GM19468 (cell line): ENCODE results near the gene DFFB.
"Not testable (repeated sequence)": the region's sequence is repeated elsewhere in the genome, so short reads cannot be mapped to it uniquely, and the experiment has no call there.

ENCODE experiments used
- ATAC-seq: cut with Tn5 transposase; IDR thresholded peaks from one replicate; pipeline ENCODE4 v1.9.1; 2021; ENCODE audit warnings: mild to moderate bottlenecking, moderate library complexity, moderate number of reproducible peaks; ENCODE audit not compliant: unreplicated experiment; ENCODE audit errors: extremely low read depth

Gene DFFB

DNA sequence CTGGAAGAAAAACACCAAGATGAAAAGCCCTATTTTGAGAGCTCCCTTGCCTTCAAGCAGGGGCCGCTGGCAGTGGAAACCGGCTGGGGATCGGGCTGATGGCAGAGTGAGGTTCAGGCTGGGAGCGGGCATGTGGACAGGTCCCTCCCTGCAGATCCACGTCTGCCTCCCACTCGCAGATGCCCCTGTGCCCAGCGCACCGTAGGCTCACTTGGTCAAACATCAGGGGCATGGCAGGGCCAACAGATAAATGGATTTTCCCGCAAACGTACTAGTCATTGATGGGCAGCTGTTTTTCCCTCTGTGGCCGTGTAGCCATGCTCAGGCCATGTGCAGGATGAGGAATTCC, 49.4 kb downstream of the DFFB start:
- ATAC-seq, result no peak

DNA sequence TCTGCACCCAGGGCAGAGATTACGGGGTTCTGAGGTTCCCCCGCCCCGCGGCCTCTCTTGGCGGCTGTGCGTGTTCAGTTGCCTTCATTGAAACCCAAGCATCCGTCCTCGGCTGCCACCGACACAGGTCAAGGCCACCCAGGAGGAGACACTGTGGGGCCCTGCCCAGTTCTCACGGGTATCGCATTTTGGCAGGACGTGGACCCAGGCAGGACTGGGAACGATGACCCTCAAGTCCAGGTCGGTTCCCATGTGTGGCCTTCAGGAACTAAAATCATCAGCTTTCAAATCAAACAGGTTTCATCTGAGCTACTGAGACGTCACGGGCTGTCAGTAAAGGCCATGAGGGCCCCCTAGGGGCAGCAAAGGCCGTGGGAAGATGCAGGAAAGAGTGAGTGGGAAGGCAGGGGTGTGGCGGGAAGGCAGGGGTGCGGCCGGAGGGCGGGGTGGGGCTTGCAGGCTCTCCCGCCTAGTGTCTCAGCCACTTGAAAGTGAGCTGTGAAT, 49.8 kb downstream of the DFFB start:
- ATAC-seq, result no peak

DNA sequence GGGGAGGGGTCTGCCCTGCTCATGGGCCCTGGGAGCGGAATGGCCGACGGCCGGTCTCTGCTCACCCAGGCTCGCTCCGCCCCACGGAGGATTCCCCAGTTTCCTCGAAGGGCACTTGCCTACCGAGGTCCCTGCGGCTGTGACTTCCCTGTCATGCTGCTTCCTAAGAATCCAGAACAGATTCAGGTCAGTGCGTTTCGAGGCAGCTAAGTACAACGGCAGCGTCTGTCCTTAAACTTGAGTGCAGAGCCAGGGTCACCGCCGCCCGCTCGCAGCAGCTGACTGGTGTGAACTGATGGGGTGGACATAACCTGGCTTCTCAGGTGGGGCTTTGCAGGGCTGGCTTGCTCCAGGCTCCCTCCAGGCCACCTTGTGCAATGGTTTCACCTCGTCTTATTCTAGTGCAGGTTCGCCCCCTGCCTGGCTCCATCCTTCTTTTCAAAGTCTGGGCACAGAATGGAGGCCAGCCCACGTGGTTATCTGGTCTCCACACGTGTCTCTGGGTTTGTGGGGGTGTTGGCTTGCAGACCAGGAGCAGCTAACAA, 50.4 kb downstream of the DFFB start:
- no peak for ATAC-seq

DNA sequence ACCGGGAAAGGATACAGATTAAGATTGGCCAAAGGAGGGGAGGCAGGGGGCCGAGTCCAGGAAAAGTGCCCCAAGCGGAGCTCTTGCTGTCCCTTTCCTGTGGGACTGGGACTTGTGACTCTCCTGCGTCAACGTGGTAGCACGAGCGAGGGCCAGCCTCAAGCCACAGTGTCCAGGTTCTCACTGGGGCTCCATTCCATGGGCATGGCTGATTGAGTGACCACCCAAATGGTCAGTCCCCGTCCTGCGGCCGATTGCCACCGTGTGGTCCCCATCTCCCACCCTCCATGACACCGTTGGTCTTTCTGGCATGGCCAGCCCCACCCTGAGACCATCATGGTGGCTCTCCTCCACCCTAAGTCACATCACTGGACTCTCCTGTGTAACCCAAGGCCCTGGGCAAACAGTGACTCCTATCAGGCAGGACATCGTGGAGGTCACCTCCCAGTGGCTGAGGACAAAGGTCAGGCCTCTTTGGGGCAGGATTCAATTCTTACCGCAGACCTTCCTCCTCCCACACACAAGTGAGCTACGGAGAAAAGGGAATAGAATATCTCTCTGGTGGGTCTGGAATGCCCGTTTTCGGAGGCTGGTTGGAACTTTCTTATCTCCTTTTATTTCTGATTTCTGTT, 51.7 kb downstream of the DFFB start:
- no peak for ATAC-seq

DNA sequence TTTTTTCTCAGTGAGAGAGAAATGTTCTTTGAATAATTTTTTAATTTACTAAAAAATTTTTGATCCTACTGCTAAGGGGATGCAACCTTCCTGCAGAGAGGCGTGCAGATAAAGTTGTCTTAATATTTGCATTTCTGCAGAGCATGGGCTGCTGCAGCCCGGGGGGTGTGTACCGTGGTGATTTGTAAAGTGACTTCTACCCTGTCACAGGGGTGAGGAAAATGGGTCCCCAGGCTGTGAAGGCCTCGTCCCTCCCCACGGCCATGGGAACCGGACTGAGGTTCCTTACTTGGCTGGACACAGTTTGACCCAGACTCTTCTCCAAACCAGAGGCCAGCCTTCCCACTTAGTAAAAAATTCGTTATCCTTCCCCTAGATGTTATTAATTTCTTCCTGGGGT, 52.3 kb downstream of the DFFB start:
- ATAC-seq, result no peak

DNA sequence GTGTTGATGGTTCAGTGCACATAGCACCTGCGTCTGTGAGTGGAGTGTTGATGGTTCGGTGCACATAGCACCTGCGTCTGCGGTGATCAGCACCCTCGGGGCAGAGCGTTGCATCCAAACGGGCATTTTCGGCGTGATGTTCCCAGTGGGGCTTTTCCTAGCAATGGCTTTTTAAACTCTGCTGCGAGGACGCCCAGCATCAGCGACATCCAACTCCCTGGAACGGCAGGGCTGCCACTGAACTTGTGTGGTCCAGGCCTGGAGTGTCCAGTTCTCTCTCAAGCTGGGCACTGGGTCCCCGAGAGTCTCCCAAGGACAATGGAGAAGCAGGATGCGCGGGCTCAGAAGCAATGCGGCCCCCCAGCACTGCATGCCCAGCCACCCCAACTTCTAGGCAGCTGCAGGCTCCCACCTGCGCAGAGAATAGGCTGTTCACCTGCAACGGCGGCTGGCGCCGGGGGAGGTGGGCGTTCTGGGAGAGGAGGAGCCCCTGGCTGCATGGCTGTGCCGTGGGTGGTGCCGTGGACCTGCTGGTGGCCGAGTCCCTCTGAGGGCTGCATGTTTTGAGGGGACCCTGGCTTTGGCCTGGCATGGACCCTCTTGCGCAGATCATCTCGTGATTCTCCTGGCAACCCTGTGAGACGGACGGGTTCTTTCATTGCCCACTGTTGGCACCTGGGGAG, 52.9 kb downstream of the DFFB start:
- ATAC-seq, result no peak

DNA sequence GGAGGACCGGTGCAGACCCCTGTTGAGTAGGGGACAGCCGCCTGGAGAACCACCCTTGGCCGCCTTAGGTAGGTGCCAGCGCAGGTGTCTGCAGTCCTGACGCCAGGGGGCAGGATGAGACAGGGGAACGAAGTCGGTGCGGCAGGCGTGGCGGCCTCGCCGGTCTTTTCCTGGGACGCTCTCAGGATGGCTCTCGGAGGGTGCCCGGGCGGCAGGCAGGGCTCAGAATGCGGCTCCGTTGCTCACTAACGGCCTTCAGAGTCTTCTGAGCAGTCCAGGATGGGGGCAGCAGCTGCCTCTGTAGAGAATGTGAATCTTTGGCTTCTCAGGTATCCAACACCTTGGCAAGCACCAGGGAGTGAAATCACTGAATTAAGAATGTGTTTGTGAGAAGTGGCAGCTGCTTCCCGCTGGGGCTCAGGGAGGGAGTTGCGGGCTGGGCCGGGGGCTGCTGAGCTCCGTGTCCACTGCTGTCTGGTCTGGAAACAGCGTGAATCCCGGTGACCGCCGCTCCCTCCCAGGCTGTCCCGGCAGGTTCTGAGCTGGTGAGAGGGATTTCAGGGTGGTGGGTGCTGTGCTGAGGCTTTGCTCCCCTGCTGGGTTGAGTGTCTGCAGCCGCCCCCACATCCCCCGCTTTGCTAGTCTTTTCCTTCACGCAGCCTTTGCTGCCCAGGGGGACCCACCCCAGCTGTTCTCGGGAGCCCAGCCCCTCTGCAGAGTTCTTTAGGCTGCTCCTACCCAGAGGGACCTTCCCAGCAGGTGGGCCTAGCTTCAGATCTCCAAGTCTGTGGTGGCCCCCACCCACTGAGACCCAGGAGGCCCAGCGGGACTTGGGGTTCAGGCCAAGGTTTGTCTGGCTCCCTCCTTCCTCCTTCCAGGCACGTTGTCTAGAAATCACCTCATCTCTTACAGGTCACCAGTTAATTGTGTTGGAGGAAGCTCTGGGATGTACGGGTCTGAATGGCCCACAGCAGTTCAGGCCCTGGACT, 53.9 kb downstream of the DFFB start:
- no peak for ATAC-seq

DNA sequence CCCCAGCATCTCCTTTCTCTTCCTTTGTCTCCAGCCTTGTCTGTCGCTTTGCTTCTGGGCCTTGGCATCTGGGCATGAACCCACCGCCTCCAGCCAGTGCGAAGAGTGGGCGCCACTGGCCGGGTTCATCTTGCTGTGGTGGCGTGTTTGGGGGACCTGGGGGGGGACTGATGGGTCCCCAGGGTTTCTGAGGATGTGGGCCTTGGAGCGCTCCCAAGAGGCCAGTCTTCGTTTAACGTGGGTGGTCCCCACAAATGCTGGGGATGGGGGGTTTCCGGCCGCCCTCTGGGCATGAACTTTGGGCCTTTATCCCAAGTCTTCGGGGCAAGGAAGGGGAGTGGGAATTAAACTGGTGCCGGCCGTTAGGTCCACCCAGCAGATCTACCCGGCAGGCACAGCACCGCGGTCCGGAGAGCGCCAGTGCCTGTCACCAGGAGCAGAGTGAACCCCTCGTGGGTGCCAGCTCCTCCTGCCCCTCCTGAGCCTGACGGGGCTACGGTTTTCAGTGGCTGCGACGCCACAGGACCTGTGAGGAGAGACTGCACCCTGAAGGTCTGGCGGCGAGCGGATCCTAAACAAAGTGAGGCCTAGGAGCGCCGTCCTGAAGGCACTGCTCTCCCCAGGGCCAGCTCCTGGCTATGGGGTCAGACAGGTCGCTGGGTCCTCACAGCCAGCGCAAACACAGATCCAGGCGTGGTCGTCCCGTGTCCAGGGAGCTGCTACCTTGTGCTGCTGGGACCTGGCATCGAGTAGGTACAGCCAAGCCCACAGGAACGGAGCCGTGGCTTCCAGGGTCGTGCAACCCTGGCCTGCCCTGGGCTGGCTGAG, 54.9 kb downstream of the DFFB start:
- no peak for ATAC-seq

DNA sequence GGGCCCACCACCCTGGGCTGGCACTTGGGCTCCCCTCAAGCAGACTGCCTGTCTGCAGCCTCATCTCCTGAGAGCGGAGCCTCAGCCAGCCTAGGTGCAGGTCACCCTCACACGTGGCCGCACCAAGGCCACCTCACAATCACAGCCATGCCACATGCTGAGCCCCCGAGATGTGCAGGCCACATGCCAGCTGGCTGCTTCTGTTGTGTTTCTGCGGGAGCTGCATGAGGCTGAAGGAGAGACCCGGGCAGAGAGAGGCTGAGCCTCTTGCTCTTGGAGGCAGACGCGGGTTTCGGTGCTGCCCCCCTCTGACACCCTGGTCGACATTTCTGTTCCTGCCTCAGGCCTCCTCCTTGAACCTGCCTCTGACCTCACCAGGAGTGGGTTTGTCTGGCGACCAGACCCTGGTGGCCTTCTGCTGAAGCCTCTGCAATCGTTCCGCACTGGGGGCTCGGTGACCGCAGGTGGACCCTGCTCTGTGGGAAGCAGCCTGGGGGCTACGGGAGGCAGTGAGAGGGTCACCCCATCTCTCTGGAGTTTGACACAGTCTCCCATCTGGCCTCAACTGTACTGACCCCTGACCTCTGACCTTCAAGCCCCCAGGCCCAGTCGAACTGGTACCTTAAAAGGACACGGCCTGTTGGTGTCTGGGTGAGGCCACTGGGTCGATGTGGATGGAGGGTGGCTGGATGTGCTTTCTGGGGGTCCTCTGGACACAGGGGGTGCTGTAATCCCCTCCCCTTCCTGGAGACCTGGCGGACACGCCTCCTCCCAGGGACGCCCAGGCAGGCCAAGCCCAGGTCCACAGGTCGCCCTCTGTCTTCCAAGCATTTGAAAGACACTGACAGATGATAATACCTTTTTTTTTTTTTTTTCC, 55.8 kb downstream of the DFFB start:
- no peak for ATAC-seq

DNA sequence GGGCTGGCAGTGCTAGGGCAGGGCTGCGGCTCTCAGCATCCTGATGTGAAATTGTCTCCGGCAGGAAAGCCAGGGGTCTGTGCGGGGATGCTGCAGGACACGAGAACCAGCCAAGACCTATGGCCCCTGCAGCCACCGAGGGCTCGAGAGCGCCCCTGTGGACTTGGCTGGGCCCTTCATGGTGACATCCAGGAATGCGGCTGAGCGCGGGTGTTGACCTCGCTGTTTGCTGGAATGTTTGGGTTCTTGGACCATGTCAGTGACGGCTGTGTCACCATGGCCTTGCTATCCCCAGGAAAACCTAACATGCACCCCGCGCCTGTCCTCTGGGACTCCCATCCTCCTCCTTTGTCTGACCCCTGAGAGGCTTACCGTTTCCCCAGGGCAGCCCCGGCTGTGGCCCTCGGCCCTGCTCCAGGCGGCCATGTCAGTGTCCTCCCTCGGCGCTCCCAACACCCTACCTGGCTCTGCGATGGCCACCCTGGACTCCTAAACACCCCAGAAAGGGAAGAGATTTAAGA, 57.1 kb downstream of the DFFB start:
- no peak for ATAC-seq

DNA sequence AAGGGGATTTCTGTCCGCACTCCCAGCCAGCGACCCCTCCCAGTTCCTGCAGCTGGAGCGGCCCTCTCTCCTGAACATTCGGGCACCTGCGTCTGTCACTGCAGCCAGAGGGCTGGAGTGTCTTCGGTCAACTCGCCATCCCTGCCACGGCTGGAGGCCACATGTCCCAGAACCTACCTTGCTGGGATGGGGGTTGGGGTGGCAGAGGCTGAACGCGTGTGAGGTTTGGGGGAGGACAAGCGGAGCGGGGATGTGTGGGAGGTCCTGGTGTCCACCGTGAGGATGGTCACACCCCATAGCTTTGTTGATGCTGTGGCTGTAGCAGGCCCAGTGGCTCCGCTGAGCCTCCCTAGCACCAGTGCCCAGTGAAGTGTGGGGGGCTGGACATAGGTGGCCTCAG, 57.6 kb downstream of the DFFB start:
- no peak for ATAC-seq

DNA sequence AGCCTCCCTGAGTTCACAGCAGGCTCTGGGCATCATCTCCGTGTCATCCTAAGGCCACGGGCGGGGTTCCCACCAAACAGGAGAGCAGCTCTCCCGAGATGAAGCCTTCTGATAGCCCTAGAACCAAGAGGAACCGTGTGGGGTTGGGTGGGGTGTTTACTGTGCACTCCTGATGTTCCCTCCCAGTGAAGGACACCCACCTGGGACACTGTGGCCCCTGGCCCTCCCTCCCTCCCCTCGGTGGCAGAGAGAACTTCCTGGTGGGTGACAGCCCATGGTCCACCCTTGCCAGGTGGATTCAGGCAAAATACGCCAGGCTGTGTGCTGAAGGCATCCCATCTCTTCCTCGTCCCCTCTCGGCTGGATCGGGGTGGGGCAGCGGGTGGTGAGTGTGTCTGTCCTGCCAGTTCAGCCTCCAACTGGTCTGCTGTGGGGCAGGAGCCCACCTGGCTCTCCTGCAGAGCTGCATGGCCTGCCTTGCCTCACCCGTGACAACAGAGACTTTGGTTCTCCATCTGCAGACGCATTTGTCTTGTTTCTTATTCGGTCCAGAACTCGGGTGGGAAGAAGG, 58.4 kb downstream of the DFFB start:
- ATAC-seq, result no peak

DNA sequence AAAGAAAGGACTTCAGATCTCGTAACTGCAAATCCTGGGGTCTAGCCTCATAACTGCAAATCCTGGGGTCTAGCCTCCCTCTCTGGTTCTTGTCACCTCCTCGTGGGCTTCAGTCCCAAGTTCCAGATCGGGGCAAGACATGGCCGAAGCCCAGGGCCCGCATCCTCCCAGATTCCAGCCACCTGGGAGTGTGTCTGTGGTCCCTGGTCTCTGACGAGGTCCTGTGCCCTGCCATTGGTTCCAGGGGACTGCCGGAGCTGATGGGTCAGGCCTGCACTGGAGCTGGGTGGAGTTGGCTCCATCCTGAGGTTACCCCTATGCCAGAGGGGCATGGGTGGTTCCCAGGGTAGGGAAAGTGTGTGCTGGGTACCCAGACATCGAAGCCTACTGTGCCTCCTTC, 60.5 kb downstream of the DFFB start:
- no peak for ATAC-seq

DNA sequence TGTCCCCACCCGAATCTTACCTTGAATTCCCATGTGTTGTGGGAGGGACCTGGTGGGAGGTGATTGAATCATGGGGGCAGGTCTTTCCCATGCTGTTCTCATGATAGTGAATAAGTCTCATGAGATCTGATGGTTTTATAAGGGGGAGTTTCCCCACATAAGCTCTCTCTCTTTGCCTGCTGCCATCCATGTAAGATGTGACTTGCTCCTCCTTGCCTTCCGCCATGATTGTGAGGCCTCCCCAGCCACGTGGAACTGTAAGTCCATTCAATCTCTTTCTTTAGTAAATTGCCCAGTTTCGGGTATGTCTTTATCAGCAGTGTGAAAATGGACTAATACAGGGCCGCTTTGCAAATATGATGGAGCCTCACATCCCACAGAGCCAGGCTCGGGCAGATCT, 61.1 kb downstream of the DFFB start:
- ATAC-seq, result not testable (repeated sequence)

DNA sequence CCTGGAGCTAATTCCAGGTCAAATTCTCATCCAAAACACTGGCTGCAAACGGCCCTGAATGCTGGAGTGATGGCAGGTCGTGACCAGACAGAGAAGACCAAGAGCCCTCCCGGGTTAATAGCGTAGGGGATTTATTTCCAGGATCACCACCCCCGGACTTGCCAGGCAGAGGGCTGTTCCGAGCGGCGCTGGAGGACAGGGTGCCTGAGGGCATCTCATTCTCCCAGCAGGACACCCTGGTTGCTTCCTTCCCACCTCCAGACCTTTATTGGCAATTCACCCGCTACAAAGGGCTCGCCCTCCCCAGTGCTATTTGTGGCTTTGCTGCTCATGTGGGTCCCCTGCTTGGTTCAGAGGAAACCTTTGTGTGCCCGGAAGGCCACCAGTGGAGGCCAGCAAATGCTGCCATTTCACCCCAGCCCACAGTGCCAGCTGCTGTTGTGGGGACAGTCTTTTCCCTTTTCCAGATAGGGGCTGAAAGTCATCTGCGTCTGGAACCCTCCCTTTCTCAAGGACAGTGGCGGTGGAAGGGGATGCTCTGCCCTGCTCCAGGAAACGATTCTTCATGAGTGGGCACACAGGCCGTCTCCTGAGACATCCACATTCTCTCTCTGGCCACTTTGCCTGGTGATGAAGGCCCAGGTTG, 61.8 kb downstream of the DFFB start:
- ATAC-seq, result no peak

DNA sequence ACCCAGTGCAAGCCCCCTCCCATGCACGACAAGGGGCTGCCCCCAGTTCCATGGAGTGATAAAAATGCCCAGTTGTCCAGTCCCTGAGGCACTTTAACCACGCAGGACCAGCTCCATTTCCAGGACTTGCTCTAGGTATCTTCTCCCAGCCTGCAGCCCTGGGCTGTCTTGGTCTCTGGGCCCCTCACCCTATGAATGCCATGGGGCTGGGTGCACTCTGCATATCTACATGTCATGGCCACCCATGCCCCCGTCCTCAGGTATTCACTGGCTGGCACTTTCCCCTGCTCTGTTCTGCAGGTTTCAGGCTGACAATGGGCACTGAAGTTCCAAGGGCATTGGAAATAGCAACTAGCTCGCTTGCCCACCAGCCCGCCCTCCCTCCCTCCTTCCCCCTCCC, 62.4 kb downstream of the DFFB start:
- no peak for ATAC-seq

DNA sequence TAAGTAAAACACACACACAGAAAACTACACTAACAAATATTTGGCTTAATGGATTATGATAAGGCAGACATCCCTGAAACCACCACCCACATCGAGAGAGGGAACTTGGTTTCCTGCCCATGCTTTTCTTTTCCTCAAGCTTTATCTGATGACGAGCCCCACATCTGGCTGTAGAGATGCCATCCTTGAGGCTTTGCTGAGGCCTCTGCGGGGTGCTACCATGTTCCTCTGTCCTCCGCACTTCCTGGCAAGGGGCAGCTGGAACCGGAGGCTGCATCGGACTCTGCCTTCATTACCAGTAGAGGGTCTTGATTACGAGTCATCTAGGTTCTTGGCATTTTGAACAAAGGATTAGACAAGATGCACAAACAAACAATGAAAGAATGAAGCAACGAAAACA, 64.5 kb downstream of the DFFB start:
- no peak for ATAC-seq

DNA sequence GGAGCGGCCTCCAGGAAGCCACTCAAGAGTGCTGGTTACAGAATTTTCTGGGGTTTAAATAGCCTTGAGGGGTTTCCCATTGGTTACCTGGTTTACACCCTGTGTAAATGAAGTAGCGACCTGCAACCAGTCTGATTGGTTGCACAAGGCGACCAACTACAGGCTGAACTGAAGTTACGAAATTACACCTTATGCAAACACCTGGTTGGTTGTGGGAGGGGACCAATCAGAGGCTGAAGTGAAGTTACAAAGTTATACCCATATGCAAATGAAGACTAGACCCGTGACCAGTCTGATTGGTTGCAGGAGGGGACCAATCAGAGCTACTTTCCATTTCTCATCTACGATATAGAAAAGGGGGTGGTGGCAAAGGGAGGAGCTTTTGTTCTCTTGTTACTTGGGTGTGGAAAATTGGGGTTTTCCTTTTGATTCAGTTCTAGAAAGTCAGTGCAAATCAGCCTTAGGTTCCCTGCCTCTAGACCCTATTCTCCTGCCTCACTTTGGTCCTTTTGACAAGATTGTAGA, 65.0 kb downstream of the DFFB start:
- ATAC-seq, result no peak
